GM19463 (cell line): Measurements from ENCODE around the gene ACSS1.

Experiments used
- ATAC-seq: cut with Tn5 transposase; IDR thresholded peaks from one replicate; pipeline ENCODE4 v1.9.1; 2021; ENCODE audit warnings: mild to moderate bottlenecking, moderate library complexity; ENCODE audit not compliant: unreplicated experiment

The ACSS1 gene

DNA sequence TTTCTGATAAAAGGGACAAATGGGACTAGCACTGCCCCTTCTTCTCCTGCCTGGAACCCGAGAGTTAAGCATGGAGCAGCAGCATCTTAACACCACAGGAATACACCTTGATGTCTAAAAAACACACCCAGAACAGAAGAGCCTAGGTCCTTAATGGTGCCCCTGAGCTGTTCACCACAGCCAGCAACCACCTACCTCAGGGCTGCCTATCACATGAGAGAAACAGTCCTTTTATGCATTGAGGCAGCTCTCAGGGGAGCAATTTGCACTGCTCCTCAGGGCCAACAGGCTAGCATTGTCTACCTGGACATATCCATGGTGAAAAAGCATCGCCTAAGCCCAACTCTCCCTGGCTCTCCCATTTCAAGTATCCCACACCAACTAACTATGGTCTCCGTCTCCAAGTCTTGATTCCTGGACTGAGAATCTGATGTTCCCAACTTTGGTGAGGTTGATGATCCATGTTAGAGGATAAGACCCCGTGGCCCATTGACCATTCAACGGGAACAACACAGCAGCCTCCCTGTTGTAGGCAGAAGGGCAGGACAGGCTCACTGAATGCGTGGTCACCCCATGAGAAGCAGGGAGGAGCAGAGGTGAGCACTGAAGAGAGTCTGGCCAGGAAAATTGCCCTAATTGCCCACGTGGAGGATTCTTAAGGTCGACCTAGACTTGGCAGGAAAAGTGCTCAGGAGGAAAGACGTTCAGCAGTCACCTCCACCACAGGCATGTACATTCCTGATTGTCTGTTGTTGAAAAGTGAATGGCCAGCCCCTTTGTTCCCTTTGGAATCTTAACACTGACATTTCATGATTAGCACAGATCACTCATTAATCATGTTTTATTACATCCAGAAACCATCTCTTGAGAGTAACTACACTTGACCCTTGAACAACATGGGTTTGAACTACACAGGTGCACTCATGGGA lies 61.2 kb downstream of the ACSS1 start:
- ATAC-seq: no peak

DNA sequence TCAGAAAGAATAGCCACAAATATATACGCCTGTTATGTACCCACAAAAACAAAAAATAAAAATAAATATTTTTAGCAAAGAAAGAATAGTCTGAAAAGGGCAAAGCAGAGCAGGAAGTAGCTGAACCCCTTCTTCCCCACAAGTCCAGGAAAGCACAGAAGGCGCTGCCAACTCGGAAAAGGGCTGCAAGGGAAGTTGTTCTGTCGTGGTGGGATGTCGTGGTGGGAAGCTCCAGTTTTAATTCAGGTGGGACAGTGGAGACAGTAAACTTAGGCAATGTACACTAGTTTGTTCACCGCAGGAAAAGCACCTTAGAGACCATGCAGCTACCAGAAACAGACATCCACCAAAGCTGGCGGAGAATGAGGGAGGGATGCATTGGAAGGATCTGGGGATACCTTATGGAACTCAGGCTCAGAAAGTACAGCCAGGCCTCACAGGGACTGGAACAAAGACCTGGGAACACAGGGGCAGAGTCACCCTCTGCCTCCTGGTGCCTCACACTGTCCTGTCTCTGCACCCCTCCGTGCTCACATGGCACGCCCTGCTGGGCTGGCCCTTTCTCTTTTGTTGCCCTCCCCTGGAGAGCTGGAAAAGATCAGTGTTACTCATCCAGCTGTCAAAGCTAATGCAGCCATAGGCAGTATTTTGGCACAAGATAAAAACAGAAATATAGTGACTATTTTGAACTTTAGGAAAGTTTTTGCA lies 62.0 kb downstream of the ACSS1 start:
- ATAC-seq: no peak

DNA sequence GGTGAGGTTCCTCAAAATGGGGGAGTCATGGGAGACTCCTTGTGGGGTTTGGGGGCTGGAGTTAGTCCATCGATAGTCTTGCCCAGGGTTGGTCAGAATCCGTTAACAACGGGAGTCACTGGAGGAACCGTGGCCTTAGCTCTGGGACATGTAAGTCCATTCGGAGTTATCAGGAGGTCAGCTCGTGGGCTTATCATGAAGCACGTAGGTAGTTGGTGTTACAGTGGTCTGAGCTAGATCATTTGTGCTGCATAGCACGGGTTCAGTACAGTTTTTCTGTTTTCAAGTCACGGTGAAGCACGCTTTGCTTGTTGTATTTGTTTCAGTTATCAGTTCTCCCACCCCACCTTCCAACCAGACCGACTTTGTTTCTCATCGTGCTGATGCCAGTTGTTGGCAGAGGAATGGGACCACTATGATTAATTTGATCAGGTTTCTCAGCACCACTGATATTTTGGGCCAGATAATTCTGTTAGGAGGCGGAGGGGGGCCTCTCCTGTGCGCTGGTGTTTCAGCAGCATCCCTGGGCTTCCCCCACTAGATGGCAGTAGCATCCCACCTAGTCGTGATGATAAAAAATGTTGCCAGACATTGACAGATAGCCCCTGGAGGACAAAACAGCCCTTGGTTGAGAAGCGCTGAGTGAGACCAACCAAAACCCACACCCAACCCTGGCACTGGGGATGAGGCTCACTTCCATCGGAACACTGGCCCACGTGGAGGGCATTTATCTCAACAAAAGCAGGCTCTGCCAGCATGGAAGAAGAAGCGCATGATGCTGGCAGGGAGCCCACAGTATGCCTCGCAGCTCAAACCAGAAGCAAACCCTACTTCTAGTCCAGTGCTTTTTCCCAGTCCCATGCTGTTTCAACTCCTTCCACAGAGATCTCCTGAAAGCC lies 63.2 kb downstream of the ACSS1 start:
- peak; percentile 20 for ATAC-seq

DNA sequence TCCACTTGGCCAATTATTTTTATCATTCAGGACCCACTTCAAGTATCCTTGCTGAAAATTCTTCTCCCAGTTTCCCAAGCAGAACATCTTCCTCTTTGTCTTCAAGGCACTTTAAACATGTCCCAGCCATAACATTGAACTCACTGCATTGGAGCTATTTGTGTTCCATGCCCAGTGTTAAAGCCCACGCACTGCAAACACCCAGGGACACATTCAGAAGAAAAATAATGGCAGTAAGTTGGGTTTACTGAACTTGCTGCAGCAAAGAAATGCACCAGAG lies 63.8 kb downstream of the ACSS1 start:
- no peak for ATAC-seq

DNA sequence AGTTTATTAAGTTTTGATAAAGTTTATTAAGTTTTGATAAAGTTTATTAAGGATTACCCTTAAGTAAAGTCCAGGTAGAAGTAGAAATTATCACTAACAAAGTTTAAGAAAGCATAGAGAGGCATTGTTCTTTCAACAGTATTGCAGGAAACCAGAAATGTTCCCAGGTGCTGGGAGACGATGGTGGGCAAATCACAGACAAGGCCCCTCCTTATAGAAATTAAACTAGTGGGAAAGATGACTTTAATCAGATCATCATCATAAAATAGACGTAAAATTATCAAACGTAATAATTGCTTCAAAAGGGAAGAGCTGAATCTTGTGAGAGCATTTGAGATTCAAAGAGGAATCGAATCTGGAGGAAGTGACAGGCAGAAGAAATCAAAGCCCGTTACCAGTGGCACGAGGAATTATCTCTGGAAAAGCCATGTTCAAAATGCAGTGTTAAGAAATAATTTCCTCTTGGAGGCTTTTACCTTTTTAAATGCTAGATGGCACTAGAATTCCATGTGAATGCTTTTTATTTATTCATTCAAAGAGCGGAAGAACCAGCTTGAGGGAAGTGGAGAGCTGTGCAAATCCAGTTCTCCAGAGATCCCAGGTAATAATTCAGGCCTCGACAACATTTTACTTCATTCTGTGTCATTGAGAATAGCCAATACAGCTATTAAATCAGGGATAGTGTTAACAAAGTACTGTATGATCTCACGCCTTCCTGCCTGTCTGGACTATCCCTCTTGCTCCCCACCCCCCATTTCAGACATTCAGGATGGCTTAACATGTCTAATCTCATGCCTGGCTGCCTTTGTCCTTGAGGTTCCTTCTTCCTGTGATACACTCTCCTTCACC lies 64.4 kb downstream of the ACSS1 start:
- ATAC-seq: no peak

DNA sequence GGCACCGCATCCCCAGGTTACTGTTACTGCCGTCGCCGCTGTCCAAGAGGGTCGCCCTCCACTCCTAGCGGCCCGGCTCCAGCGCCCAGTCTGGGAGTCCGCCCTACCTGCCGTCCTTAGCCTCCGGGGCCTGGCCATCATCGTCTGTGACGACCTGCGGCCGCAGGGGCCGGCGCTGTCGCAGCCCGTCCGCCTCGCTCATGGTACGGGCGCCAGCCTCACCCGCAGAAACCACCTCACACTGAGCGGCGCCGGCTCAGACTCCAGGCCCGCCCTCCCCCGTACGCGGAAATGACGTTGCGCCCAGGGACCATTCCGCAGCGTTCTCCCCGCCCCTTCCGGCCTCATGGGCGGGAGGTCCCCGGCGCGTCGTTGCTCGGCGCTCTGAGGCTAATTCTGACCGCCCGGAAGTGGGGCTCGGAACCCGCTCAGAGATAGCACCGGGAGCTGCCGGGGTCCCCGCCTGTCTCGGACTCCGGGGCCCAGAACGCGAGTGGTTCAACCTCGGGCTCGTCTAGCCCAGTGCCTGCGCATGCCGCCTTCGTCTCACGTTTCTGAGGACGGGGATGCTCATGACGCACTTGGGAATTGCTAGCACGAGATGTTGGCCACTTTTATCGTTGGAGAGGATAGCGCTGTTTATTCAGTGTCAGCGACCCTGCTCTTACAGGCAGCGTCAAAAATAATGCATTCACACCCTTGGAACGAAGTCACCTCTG lies 65.3 kb downstream of the ACSS1 start, which contains the start of gene APMAP:
TSS of gene APMAP (minus strand) at position 265 of the 719 bp plus-strand sequence. CDS start at position 202, 63 bp downstream.
- ATAC-seq: peak; percentile 96

DNA sequence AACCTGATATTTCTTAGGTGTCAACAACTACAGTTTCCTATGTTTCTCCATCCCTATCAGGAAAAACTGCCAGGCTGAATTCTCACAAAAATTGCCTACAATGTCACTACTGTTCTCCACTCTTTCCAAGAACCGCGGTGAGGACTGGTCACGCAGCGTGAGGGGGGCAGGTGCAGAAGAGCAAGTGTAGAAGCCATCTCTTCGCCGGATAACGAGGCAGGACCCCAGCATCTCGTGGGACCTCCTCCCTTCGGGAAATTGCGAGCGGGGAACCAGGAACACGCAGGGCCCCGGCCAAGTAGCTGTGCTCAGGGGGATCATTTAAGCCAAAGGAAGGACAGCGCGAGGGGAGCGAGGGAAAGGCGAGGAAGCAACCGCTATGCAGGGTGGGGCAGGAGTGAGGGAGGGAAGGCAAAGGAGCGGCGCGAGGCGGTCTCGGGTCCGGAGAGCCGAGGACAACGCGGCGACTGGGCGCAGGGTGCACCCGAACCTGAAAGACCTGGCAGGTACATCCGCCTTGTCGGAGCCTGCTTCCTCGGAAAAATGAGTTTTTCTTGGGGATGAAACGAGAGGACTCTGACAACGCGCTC lies 65.9 kb downstream of the ACSS1 start:
- peak; percentile 18 for ATAC-seq

DNA sequence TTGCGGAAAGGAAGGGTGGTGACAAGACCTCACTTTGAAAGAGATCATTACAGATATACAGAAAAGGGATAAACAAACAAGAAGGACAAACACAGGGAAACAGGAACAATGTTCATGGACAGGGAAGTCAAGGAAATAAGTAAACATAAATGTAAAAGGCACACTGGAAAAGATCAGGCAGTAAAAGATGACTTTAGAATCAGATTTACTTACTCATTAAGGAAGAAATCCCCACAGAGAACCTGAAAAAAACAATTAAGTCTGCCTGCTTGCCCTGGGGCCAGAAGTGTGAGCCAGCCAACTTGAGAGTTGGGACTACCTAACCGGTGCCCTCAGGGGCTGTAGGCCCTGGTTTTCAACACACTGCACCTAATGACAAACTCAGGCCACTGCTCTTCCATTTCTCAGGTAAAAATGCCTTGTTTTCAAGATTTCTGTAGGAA lies 67.1 kb downstream of the ACSS1 start:
- no peak for ATAC-seq

DNA sequence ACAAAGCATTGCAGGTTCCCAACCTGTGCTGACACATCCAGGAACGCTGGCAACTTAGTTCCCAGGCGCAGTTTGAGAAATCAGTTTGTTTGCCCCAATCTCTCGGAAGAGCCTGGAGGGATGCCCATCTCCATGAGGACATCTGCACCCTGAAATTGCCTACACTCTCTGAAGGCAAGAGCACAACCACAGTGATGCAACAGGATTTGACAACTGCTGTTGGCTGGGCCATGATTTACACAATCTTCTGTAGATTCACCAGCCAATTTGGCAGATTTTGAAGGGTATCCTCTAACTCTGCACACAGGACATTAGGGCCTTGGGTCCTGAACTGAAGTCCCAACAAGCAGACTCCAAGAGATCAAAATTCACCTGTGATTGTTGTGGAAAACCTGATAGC lies 68.8 kb downstream of the ACSS1 start:
- no peak for ATAC-seq

DNA sequence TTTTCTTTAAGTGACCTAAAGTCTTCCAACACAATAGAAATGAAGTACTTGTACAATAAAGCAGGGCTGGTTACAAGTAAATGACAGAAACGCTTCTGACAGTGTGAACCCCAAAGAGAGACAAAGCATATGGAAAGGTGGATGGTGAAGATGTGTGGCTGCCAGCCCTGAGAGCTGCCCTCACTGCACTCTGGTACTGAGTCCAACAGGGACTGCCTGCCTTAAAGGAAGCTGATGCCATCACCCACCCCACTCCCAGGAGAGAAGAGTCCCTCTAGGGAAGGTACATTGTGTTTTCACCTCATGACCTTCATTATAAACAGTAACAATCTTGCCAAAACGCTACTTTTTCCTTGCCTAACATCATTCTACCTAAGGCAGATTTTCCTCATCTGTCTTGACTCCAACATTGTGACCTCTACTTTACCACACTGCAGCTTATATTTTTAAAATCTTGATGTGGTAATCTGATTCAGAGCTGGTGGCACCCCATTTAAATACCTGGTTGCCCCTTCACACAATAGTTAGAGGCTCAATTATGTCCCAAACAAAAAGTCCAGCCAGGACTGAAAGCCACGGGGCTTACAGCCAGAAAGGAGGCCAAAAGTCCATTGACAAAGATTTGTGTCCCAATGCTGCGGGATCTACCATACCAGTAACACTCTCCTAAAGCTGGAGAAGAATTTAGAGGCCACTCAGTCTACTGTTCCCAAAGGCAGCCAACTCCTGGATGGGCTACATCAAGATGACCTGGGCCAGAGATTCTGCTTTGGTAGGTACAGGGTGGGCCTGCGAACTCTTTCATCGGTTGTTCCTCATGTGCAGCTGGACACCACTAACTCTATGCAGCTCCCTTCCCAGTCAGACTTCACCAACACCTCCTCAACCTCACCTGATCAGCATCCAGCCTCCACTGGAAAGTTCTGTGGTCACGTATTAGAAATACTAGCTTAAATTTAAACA lies 69.8 kb downstream of the ACSS1 start:
- ATAC-seq: no peak

DNA sequence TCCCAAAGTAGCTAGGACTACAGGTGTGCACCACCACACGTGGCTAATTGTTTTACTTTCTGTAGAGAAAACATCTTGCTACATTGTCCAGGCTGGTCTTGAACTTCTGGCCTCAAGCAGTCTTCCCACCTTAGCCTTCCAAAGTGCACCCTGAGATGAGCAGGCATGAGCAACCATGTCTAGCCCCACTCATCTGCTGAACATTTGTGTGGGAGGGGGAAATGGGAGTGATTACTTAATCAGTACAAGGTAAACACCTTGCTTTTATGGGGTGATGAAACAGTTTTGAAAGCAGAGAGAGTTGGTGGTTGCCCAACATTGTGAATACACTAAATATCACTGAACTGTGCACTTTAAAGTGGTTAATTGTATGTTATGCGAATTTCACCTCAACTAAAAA lies 70.7 kb downstream of the ACSS1 start:
- no peak for ATAC-seq

DNA sequence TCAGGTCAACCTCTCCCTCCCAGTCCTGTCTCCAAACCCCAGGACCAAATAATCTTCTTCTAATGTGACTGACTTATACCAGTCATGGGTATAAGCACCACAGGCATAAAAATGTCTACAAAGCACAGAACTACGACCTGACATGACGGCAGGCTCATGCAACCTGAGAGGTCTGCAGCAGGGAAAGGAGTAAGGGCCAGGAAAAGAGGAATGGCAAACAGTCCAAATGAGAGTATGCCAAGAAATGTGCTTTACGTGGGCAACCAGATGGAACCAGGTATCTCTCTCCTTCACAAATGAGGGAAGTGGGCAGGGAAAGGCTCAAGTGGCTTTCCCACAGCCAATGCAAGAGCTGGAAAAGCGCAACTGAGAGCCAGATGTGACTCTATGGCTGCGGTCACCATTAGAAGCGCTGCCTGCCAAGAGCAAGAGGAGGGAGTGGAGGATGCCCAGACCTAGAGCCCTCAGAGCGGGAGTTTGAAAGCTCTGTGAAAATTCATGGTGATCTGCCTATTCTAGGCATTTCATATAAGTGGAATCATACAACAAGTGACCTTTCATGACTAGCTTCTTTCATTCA lies 71.4 kb downstream of the ACSS1 start:
- ATAC-seq: no peak

DNA sequence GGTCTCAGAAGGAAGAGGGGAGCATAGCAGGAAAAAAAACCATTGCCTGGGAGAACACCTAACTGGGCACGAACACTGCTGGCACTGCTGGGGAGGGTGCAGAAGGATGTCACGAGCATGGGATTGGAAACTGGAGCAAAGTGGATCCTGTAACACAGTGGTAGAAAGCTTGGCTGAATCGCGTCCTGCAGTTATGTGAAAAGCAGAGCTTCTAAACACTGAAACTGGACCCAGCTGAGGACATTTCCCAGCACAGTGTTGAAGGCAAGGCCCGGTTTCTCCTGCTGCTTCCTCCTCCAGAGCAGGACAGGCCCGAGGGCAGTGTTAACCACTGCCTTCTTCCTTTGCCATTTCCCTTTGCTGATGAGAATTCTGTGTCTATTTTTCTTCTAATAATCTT lies 72.1 kb downstream of the ACSS1 start:
- no peak for ATAC-seq

DNA sequence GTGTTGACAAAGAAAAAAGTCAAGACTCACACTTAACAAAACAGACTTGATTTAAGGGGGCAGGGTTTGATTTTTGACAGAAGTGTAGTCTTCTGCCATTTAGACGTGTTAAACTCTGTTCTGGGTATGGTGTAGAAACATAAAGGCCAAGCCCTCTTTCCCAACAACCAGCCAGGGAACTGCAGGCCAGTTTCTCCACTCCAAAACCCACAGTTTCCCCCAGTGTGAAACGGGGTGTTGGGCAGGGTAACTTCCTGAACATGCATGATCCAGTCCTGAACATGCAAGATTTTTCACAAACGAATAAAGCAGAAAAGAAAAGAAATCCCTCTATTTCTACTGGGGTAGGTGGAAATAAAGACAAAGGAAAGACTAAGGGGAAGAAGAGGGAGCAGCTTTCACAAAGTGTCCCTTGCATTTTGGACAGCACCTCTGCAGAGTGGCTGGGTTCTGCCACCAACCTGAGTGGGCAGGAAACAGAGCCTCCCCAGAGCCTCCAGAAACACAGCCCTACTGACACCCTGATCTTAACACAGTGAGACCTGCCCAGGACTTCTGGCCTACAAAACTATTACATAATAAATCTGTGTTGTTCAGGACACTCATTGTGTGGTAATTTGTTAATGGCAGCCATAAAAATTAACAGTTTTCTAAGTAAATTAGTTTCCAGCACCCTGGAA lies 72.8 kb downstream of the ACSS1 start:
- no peak for ATAC-seq

DNA sequence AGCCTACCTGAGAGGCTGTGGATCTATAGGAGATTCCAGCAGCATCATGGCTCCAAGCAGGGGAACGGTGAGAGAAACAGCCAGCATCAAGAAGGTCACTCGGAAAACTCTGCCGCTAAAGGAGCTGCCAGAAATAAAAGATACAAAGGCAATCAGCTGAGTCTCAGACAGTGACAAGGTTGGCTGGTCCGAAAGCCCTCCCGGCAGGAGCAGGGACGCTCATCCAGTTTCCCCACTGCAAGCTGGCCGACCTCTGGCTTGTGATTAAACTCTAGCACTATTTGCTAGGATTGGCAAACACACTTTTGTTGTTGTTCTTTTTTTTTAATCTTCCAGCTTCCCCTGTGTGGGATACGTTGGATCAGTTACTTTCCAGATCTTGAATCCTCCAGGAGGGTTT lies 74.0 kb downstream of the ACSS1 start:
- ATAC-seq: no peak

DNA sequence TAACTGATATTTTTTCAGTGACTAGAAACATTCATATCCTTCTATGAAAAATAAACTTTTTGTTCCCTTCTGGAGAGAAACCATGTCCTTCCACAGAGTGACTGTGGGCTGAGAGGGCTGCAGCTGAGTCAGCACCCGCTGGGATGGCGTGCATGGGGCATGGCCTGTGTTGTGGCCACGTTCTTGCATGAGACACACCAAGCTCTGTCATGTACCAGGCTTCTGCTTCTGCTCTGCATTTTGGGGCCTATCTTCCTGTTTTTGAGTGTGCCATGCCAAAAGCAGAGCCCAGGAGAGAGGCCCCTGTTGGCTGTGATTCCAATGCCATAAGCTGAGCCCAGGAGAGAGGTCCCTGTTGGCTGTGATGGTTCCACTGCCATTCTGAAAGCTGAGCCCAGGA lies 76.1 kb downstream of the ACSS1 start:
- no peak for ATAC-seq

DNA sequence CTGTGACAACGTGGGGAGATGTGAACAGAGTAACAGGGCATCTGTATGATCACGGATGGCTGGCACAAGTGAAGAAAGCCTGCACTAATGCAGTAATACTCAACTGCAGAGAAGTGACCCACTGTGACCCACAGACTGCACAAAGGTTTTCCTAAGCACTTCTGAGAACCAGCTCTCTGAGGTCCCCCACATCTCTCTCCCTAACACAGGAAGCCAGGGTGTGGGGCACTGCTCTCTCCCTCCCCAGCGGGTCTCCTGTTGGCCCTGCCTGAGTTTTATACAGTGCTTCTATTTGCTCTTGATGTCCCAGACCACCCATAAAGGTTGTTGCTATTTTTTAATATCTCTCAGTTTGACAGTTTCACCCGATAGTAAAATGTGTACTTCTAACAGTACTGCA lies 76.7 kb downstream of the ACSS1 start:
- no peak for ATAC-seq
